GM19395 (cell line): Measurements from ENCODE around the gene TBC1D10A.

Source experiments
- ATAC-seq: cut with Tn5 transposase; IDR thresholded peaks from one replicate; pipeline ENCODE4 v1.9.1; 2021; ENCODE audit warnings: mild to moderate bottlenecking, moderate library complexity; ENCODE audit not compliant: unreplicated experiment

TBC1D10A gene

GRCh38 chr22:30286813-30287647 lies 39.7 kb downstream of the TBC1D10A start:
- ATAC-seq = no peak

- no peak for ATAC-seq
Observed at GRCh38 chr22:30286331-30286730, 40.4 kb downstream of the TBC1D10A start.

GRCh38 chr22:30285846-30286200 lies 40.9 kb downstream of the TBC1D10A start:
- no peak for ATAC-seq

GRCh38 chr22:30285176-30285845 lies 41.4 kb downstream of the TBC1D10A start:
- no peak for ATAC-seq

- no peak for ATAC-seq
Observed at GRCh38 chr22:30284666-30285065, 42.1 kb downstream of the TBC1D10A start.

- ATAC-seq = no peak
Observed at GRCh38 chr22:30284172-30284571, 42.6 kb downstream of the TBC1D10A start.

GRCh38 chr22:30283342-30283741 lies 43.4 kb downstream of the TBC1D10A start:
- ATAC-seq = no peak

- no peak for ATAC-seq
Observed at GRCh38 chr22:30282616-30283046, 44.1 kb downstream of the TBC1D10A start.

GRCh38 chr22:30280505-30280904 lies 46.2 kb downstream of the TBC1D10A start:
- ATAC-seq = no peak

GRCh38 chr22:30279932-30280331 lies 46.8 kb downstream of the TBC1D10A start:
- no peak for ATAC-seq

GRCh38 chr22:30279046-30279788 lies 47.5 kb downstream of the TBC1D10A start:
- no peak for ATAC-seq

- no peak for ATAC-seq
Observed at GRCh38 chr22:30277547-30278344, 49.0 kb downstream of the TBC1D10A start.

GRCh38 chr22:30276039-30276438 lies 50.7 kb downstream of the TBC1D10A start:
- ATAC-seq = no peak

GRCh38 chr22:30275625-30276024 lies 51.1 kb downstream of the TBC1D10A start:
- ATAC-seq = no peak

GRCh38 chr22:30274437-30274812 lies 52.3 kb downstream of the TBC1D10A start:
- ATAC-seq = no peak

- no peak for ATAC-seq
Observed at GRCh38 chr22:30273711-30274436, 52.9 kb downstream of the TBC1D10A start.

- ATAC-seq = no peak
Observed at GRCh38 chr22:30272781-30273601, 53.8 kb downstream of the TBC1D10A start.

GRCh38 chr22:30270832-30271231 lies 55.9 kb downstream of the TBC1D10A start:
- ATAC-seq = no peak

- ATAC-seq = no peak
Observed at GRCh38 chr22:30268331-30268730, 58.4 kb downstream of the TBC1D10A start.
